ENCODE data around the gene RNPS1. TPM values are rescaled to one million over a fixed set of nuclear protein-coding genes. Genes with fewer than 3 reads are reported as not detected.

Gene RNPS1
- total RNA-seq (2014; rRNA removed; shearing (Covaris generic)): 122 and 164 TPM in 2 replicates

GRCh38 chr16:2267913-2268666 is at the start of gene RNPS1:
RNPS1 (minus strand) TSS chr16:2268126; CDS start chr16:2264643, 3,483 bp downstream.
- Histone ChIP-seq H3K4me1 (replicated peaks) (peaks cover 14% of the 10 kb centered on the region), H3K27me3 (replicated peaks) (no peaks in the 10 kb centered on the region), H3K9me3 (replicated peaks) (0 out of 2 replicates have a peak, but pooled peaks cover 2% of the 10 kb centered on the region), H3K27ac (peak within 1 kb of the TSS; percentile 97), H3K36me3 (peaks cover 45% of the 10 kb centered on the region), H3K4me3 (peak within 1 kb of the TSS; percentile 75)
- DNase-seq (ENCODE audit: low read depth in 1 of 2, low spot score in 2 of 2): peak; percentile 96 to 100

- no peak overlapping the region for H3K4me3 ChIP-seq
- no peak for DNase-seq (ENCODE audit: low read depth in 1 of 2, low spot score in 2 of 2)
- H3K27me3 ChIP-seq (replicated peaks): peaks cover 38% of the 10 kb centered on the region
- no peaks in the 10 kb centered on the region for H3K36me3 ChIP-seq
- H3K9me3 ChIP-seq (replicated peaks): no peaks in the 10 kb centered on the region; the same call in 1 of the 2 replicates
- H3K27ac ChIP-seq: no peak overlapping the region
- no peaks in the 10 kb centered on the region for H3K4me1 ChIP-seq (replicated peaks)
Observed at GRCh38 chr16:2317231-2318020, 49.5 kb upstream of the RNPS1 start.

GRCh38 chr16:2308089-2308962 is 40.4 kb upstream of the RNPS1 start:
- DNase-seq (ENCODE audit: low read depth in 1 of 2, low spot score in 2 of 2): no peak

GRCh38 chr16:2299915-2300192 is 31.9 kb upstream of the RNPS1 start:
- Histone ChIP-seq H3K27ac (no peak overlapping the region), H3K36me3 (no peaks in the 10 kb centered on the region), H3K4me1 (replicated peaks) (no peaks in the 10 kb centered on the region), H3K4me3 (no peak overlapping the region), H3K9me3 (replicated peaks) (no peaks in the 10 kb centered on the region), H3K27me3 (replicated peaks) (peaks cover 29% of the 10 kb centered on the region)
- no peak for DNase-seq (ENCODE audit: low read depth in 1 of 2, low spot score in 2 of 2)

More at GRCh38 chr16:2308089-2308962, 40.4 kb upstream of the RNPS1 start:
- no peaks in the 10 kb centered on the region for H3K4me1 ChIP-seq (replicated peaks)
- no peak overlapping the region for H3K4me3 ChIP-seq
- peaks cover 8% of the 10 kb centered on the region for H3K27me3 ChIP-seq (replicated peaks)
- no peaks in the 10 kb centered on the region for H3K9me3 ChIP-seq (replicated peaks)
- no peaks in the 10 kb centered on the region for H3K36me3 ChIP-seq
- no peak overlapping the region for H3K27ac ChIP-seq

- Histone ChIP-seq H3K4me3 (no peak overlapping the region), H3K36me3 (no peaks in the 10 kb centered on the region), H3K27me3 (replicated peaks) (peaks cover 32% of the 10 kb centered on the region), H3K27ac (no peak overlapping the region), H3K4me1 (replicated peaks) (no peaks in the 10 kb centered on the region), H3K9me3 (replicated peaks) (no peaks in the 10 kb centered on the region)
- no peak for DNase-seq (ENCODE audit: low read depth in 1 of 2, low spot score in 2 of 2)
Observed at GRCh38 chr16:2299121-2299914, 31.4 kb upstream of the RNPS1 start.

GRCh38 chr16:2298621-2299020 is 30.7 kb upstream of the RNPS1 start:
- H3K27me3 ChIP-seq (replicated peaks): peaks cover 32% of the 10 kb centered on the region
- no peak overlapping the region for H3K27ac ChIP-seq
- no peak for DNase-seq (ENCODE audit: low read depth in 1 of 2, low spot score in 2 of 2)
- no peaks in the 10 kb centered on the region for H3K9me3 ChIP-seq (replicated peaks)
- no peaks in the 10 kb centered on the region for H3K36me3 ChIP-seq
- no peaks in the 10 kb centered on the region for H3K4me1 ChIP-seq (replicated peaks)
- no peak overlapping the region for H3K4me3 ChIP-seq

GRCh38 chr16:2297506-2297860 is 29.6 kb upstream of the RNPS1 start:
- H3K4me3 ChIP-seq: no peak overlapping the region
- DNase-seq (ENCODE audit: low read depth in 1 of 2, low spot score in 2 of 2): no peak
- no peaks in the 10 kb centered on the region for H3K4me1 ChIP-seq (replicated peaks)
- no peaks in the 10 kb centered on the region for H3K36me3 ChIP-seq
- peaks cover 33% of the 10 kb centered on the region for H3K27me3 ChIP-seq (replicated peaks)
- H3K27ac ChIP-seq: no peak overlapping the region
- H3K9me3 ChIP-seq (replicated peaks): no peaks in the 10 kb centered on the region

GRCh38 chr16:2296661-2297505 is 29.0 kb upstream of the RNPS1 start:
- H3K4me3 ChIP-seq: no peak overlapping the region
- H3K36me3 ChIP-seq: no peaks in the 10 kb centered on the region
- DNase-seq (ENCODE audit: low read depth in 1 of 2, low spot score in 2 of 2): peak in 1 of 2 experiments; percentile 53
- peaks cover 35% of the 10 kb centered on the region for H3K27me3 ChIP-seq (replicated peaks)
- H3K4me1 ChIP-seq (replicated peaks): no peaks in the 10 kb centered on the region
- no peak overlapping the region for H3K27ac ChIP-seq
- no peaks in the 10 kb centered on the region for H3K9me3 ChIP-seq (replicated peaks)

GRCh38 chr16:2295056-2295798 is 27.3 kb upstream of the RNPS1 start:
- peaks cover 34% of the 10 kb centered on the region for H3K27me3 ChIP-seq (replicated peaks)
- no peak for DNase-seq (ENCODE audit: low read depth in 1 of 2, low spot score in 2 of 2)
- no peak overlapping the region for H3K4me3 ChIP-seq
- no peaks in the 10 kb centered on the region for H3K36me3 ChIP-seq
- no peak overlapping the region for H3K27ac ChIP-seq
- no peaks in the 10 kb centered on the region for H3K9me3 ChIP-seq (replicated peaks)
- H3K4me1 ChIP-seq (replicated peaks): no peaks in the 10 kb centered on the region

GRCh38 chr16:2292221-2292620 is 24.3 kb upstream of the RNPS1 start:
- H3K36me3 ChIP-seq: no peaks in the 10 kb centered on the region
- H3K4me1 ChIP-seq (replicated peaks): no peaks in the 10 kb centered on the region
- no peak overlapping the region for H3K4me3 ChIP-seq
- no peak for DNase-seq (ENCODE audit: low read depth in 1 of 2, low spot score in 2 of 2)
- H3K9me3 ChIP-seq (replicated peaks): no peaks in the 10 kb centered on the region
- H3K27me3 ChIP-seq (replicated peaks): peaks cover 45% of the 10 kb centered on the region
- H3K27ac ChIP-seq: no peak overlapping the region

- no peak for DNase-seq (ENCODE audit: low read depth in 1 of 2, low spot score in 2 of 2)
- Histone ChIP-seq H3K4me3 (no peak overlapping the region), H3K4me1 (replicated peaks) (no peaks in the 10 kb centered on the region), H3K27me3 (replicated peaks) (peaks cover 67% of the 10 kb centered on the region), H3K9me3 (replicated peaks) (no peaks in the 10 kb centered on the region), H3K36me3 (no peaks in the 10 kb centered on the region), H3K27ac (no peak overlapping the region)
Observed at GRCh38 chr16:2289282-2289681, 21.4 kb upstream of the RNPS1 start.

- Histone ChIP-seq H3K4me3 (no peak overlapping the region), H3K27ac (no peak overlapping the region), H3K4me1 (replicated peaks) (no peaks in the 10 kb centered on the region), H3K36me3 (no peaks in the 10 kb centered on the region), H3K27me3 (replicated peaks) (peaks cover 73% of the 10 kb centered on the region), H3K9me3 (replicated peaks) (no peaks in the 10 kb centered on the region)
- no peak for DNase-seq (ENCODE audit: low read depth in 1 of 2, low spot score in 2 of 2)
Observed at GRCh38 chr16:2288726-2289125, 20.8 kb upstream of the RNPS1 start.
